Uterus (tissue), 2 donors: Measurements from ENCODE around the gene FAM72B.
"Not testable (repeated sequence)": the region's sequence is repeated elsewhere in the genome, so short reads cannot be mapped to it uniquely, and the experiment has no call there.

Experiments
- POLR2A ChIP-seq, 2 donors: fragments of 450-650 bp; IDR thresholded peaks; one replicate each; pipeline ENCODE4 v1.6.1; 2016; ENCODE audit warnings: antibody characterized with exemption in 2 of 2, mild to moderate bottlenecking in 1 of 2, moderate library complexity in 1 of 2
- TF ChIP-seq, protein P1 (sequence below), 4 experiments: fragments of 200-600 bp in 2 of 4; fragments of 450-650 bp in 2 of 4; sonication (generic) in 2 of 4; IDR thresholded peaks; one replicate each; pipeline ENCODE4 v1.5.1; 2016 to 2019; ENCODE audit warnings: antibody characterized with exemption in 4 of 4, mild to moderate bottlenecking in 2 of 4, moderate library complexity in 1 of 4

DNA sequence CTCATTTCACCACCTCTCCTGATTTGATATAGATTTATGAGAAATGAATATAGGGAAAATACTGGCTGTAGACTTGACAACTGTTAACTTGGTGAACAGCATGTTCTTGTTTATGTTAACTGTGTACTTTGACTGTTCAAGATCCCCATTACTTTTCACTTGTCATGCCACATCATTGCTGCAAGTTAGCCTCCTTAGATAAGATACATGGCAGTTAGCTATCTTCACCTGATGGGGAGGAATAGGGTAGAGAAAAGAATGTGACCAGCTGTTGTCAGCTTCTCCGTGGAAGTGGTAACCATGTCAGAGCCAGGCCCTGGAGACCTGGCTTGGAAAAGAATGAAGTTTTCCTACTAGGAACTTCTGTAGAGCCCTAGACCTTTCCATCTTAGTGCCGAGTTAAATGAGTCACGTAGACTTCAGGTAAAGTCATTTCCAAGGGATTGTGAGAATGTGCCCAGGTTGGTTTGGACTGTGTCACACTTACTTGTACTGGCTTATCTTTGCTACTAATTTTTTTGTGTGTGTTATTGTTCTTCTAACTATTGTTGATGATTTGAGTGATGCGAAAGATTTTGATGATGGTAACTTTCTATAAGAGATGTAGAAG, 42.3 kb upstream of the FAM72B start:
- TF ChIP-seq, protein P1, sequence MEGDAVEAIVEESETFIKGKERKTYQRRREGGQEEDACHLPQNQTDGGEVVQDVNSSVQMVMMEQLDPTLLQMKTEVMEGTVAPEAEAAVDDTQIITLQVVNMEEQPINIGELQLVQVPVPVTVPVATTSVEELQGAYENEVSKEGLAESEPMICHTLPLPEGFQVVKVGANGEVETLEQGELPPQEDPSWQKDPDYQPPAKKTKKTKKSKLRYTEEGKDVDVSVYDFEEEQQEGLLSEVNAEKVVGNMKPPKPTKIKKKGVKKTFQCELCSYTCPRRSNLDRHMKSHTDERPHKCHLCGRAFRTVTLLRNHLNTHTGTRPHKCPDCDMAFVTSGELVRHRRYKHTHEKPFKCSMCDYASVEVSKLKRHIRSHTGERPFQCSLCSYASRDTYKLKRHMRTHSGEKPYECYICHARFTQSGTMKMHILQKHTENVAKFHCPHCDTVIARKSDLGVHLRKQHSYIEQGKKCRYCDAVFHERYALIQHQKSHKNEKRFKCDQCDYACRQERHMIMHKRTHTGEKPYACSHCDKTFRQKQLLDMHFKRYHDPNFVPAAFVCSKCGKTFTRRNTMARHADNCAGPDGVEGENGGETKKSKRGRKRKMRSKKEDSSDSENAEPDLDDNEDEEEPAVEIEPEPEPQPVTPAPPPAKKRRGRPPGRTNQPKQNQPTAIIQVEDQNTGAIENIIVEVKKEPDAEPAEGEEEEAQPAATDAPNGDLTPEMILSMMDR (IDR thresholded peaks at IDR 0.05), result not testable (repeated sequence)
- TF ChIP-seq POLR2A (IDR thresholded peaks at IDR 0.05), result not testable (repeated sequence)
